Transverse colon (tissue), 4 donors: ENCODE data around the gene SEMA3F.

Experiments used
- CTCF ChIP-seq, 5 experiments: fragments of 200-600 bp in 3 of 5; fragments of 450-650 bp in 2 of 5; sonication (generic) in 3 of 5; IDR thresholded peaks; 1 replicate in 2 of 5; 2 replicates in 3 of 5; pipeline ENCODE4 v1.5.1; 2016 to 2017; ENCODE audit warnings: antibody characterized with exemption in 5 of 5, inconsistent platforms in 3 of 5, mild to moderate bottlenecking in 2 of 5, moderate library complexity in 1 of 5
- POLR2AphosphoS5 ChIP-seq, 3 donors: sonication (generic); formaldehyde crosslinking; IDR thresholded peaks; one replicate each; pipeline ENCODE4 v1.6.1; 2016; ENCODE audit warnings: antibody characterized with exemption in 3 of 3

GRCh38 chr3:50157827-50158529, 2.9 kb downstream of the SEMA3F start:
- TF ChIP-seq CTCF (IDR thresholded peaks at IDR 0.05) (no peak), POLR2AphosphoS5 (IDR thresholded peaks at IDR 0.05) (no peak)
